ENCODE results near the gene ARHGAP26.

GRCh38 chr5:142782976-142783530, 12.9 kb downstream of the ARHGAP26 start:
- no peak for TF ChIP-seq CTCF (IDR thresholded peaks at IDR 0.05)
- TF ChIP-seq POLR2A (IDR thresholded peaks at IDR 0.05) = no peak

Data from lower leg skin (tissue), 3 donors.